DND-41 (cell line): Measurements from ENCODE around the gene CNTN6.

Experiments used
- ATAC-seq: fragments of 200-7000 bp; cut with Tn5 transposase; 3 replicates; pipeline ENCODE4 v1.9.1; 2021; ENCODE audit warnings: low read depth; ENCODE audit not compliant: insufficient read depth
- DNase-seq: peaks from one replicate; pipeline ENCODE4 v3.0.0-alpha.2; 2020
- H2AFZ ChIP-seq: 2 replicates; pipeline ENCODE4 v1.6.0; 2012; ENCODE audit warnings: low read depth, low read length
- H3K27ac ChIP-seq: 2 replicates; pipeline ENCODE4 v1.5.1; 2012; ENCODE audit warnings: low read length, inconsistent platforms
- H3K27me3 ChIP-seq: fragments of 200-600 bp; sonication (generic); 2 replicates; pipeline ENCODE4 v1.6.0; 2012; ENCODE audit warnings: low read length, mild to moderate bottlenecking, inconsistent platforms; ENCODE audit not compliant: insufficient read depth, poor library complexity
- H3K36me3 ChIP-seq: 2 replicates; pipeline ENCODE4 v1.5.1; 2012; ENCODE audit warnings: low read length, inconsistent platforms; ENCODE audit not compliant: insufficient read depth
- H3K4me1 ChIP-seq: 2 replicates; pipeline ENCODE4 v1.5.1; 2012; ENCODE audit warnings: mild to moderate bottlenecking, low read length; ENCODE audit not compliant: insufficient read depth
- H3K4me2 ChIP-seq: 2 replicates; pipeline ENCODE4 v1.6.0; 2012; ENCODE audit warnings: mild to moderate bottlenecking, moderate library complexity, low read length, inconsistent platforms; ENCODE audit not compliant: insufficient read depth
- H3K4me3 ChIP-seq, 2 experiments: fragments of 200-600 bp in 1 of 2; shearing (Covaris generic) in 1 of 2; 2 replicates each; pipeline ENCODE4 v1.5.1; 2012 to 2016; ENCODE audit warnings: inconsistent platforms in 2 of 2, low read length in 2 of 2, mild to moderate bottlenecking in 2 of 2, low read depth in 1 of 2, moderate library complexity in 1 of 2
- H3K79me2 ChIP-seq: 2 replicates; pipeline ENCODE4 v1.6.0; 2012; ENCODE audit warnings: low read length, inconsistent platforms; ENCODE audit not compliant: insufficient read depth
- H3K9ac ChIP-seq: 2 replicates; pipeline ENCODE4 v1.6.0; 2012; ENCODE audit warnings: low read depth, mild to moderate bottlenecking, inconsistent platforms, low read length, moderate library complexity
- H3K9me3 ChIP-seq: 2 replicates; pipeline ENCODE4 v1.5.1; 2012; ENCODE audit warnings: low read length, moderate library complexity, mild to moderate bottlenecking, inconsistent platforms; ENCODE audit not compliant: insufficient read depth, severe bottlenecking
- H4K20me1 ChIP-seq: 2 replicates; pipeline ENCODE4 v1.6.0; 2012; ENCODE audit warnings: low read length; ENCODE audit not compliant: insufficient read depth
- EZH2 ChIP-seq: IDR thresholded peaks from 3 replicates; pipeline ENCODE4 v1.6.1; 2012; ENCODE audit warnings: borderline replicate concordance, low read depth, mild to moderate bottlenecking, moderate library complexity, low read length, inconsistent platforms; ENCODE audit not compliant: severe bottlenecking
- TF ChIP-seq, protein P1 (sequence below): IDR thresholded peaks from 2 replicates; pipeline ENCODE4 v1.5.1; 2012; ENCODE audit warnings: borderline replicate concordance, low read length, moderate library complexity, mild to moderate bottlenecking; ENCODE audit not compliant: poor library complexity, severe bottlenecking; ENCODE audit errors: extremely low read depth

CNTN6 gene

DNA sequence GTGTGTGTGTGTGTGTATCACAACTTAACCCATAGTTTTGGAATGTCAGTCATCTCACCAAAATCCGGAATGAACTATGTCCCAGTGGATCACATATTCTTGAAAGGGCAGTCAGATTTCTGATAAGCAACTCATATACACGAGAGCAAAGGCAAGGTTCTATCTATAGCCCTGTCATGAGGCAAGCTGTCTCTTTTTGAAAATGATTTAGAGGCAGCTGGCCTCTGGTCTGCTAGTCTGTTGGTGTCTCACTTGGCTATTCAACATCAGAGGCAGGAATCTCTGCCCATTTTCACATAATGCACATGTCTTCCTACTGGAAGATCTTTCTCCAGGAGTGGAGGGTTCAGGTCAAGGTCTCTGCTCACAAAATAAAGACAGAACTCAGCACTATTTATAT is 79.8 kb downstream of the CNTN6 start:
- Histone ChIP-seq H3K27ac (no peak overlapping the region), H3K27me3 (no peaks in the 10 kb centered on the region), H3K9me3 (no peaks in the 10 kb centered on the region), H3K4me1 (no peaks in the 10 kb centered on the region), H3K36me3 (no peaks in the 10 kb centered on the region), H4K20me1 (no peaks in the 10 kb centered on the region), H3K4me2 (no peak overlapping the region), H2AFZ (no peak overlapping the region), H3K79me2 (no peaks in the 10 kb centered on the region), H3K9ac (no peak overlapping the region), H3K4me3 (no peak overlapping the region)
- no peak for ATAC-seq
- TF ChIP-seq EZH2, result no peak
- TF ChIP-seq, protein P1, sequence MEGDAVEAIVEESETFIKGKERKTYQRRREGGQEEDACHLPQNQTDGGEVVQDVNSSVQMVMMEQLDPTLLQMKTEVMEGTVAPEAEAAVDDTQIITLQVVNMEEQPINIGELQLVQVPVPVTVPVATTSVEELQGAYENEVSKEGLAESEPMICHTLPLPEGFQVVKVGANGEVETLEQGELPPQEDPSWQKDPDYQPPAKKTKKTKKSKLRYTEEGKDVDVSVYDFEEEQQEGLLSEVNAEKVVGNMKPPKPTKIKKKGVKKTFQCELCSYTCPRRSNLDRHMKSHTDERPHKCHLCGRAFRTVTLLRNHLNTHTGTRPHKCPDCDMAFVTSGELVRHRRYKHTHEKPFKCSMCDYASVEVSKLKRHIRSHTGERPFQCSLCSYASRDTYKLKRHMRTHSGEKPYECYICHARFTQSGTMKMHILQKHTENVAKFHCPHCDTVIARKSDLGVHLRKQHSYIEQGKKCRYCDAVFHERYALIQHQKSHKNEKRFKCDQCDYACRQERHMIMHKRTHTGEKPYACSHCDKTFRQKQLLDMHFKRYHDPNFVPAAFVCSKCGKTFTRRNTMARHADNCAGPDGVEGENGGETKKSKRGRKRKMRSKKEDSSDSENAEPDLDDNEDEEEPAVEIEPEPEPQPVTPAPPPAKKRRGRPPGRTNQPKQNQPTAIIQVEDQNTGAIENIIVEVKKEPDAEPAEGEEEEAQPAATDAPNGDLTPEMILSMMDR, result no peak
- no peak for DNase-seq

DNA sequence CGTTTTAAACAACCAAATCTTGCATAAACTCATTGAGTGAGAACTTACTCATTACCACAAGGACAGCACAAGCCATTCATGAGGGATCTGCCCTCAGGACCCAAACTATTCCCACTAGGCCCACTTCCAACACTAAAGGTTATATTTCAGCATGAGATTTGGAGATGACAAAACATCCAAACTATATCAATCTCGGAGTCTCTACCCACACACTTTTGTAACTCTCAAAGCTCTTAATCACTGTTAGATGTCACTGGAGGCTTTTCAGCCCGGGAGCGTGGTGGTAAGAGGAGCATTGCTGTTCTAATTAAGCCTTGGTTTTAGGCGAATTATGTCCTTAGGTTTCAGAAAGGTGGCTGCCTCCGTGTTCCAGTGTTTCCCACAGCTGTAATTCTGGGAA is 86.3 kb downstream of the CNTN6 start:
- Histone ChIP-seq H3K27me3 (no peaks in the 10 kb centered on the region), H3K9ac (no peak overlapping the region), H3K4me3 (no peak overlapping the region), H3K4me2 (no peak overlapping the region), H3K4me1 (no peaks in the 10 kb centered on the region), H4K20me1 (no peaks in the 10 kb centered on the region), H3K27ac (no peak overlapping the region), H3K36me3 (no peaks in the 10 kb centered on the region), H3K79me2 (no peaks in the 10 kb centered on the region), H2AFZ (no peak overlapping the region), H3K9me3 (no peaks in the 10 kb centered on the region)
- DNase-seq, result no peak
- no peak for TF ChIP-seq EZH2
- ATAC-seq, result no peak

DNA sequence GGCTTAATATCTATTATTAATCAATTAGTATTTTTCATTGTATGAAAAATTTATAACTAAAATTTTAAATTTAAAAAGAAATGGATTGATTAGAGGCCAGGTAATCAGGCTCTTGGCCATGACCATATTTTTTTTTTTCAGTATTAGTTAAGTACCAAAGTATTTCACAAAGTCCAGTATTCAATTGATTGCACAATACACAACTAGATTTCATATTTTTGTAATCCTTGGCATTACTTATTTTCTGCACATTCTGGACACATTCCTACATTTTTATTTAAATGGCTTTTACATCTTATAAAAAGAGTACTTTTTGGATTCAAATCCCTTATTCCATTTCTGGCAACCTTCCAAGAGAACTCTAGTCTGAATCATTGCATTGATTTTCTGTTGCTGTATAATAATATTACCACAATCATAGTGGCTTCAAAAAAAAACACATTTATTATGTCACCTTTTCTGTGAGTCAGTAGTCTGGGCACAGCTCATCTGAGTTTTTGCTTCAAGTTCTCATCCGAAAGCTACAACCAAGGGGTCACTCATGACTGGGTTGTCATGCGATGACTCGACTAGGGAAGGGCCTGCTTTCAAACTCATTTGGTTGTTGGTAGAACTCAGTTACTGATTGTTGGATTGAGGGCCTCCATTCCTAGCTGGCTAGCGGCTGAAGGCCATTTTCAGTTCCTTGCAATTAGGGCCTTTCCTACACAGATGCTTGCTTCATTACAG is 90.7 kb downstream of the CNTN6 start:
- H3K27me3 ChIP-seq, result no peaks in the 10 kb centered on the region
- no peaks in the 10 kb centered on the region for H3K36me3 ChIP-seq
- ATAC-seq, result no peak
- H2AFZ ChIP-seq, result no peak overlapping the region
- H3K4me1 ChIP-seq, result no peaks in the 10 kb centered on the region
- H4K20me1 ChIP-seq, result no peaks in the 10 kb centered on the region
- H3K79me2 ChIP-seq, result no peaks in the 10 kb centered on the region
- H3K9ac ChIP-seq, result no peak overlapping the region
- no peak overlapping the region for H3K27ac ChIP-seq
- no peak overlapping the region for H3K4me3 ChIP-seq
- no peaks in the 10 kb centered on the region for H3K9me3 ChIP-seq
- no peak for DNase-seq
- no peak overlapping the region for H3K4me2 ChIP-seq
- TF ChIP-seq EZH2, result no peak
- TF ChIP-seq, protein P1, result no peak

DNA sequence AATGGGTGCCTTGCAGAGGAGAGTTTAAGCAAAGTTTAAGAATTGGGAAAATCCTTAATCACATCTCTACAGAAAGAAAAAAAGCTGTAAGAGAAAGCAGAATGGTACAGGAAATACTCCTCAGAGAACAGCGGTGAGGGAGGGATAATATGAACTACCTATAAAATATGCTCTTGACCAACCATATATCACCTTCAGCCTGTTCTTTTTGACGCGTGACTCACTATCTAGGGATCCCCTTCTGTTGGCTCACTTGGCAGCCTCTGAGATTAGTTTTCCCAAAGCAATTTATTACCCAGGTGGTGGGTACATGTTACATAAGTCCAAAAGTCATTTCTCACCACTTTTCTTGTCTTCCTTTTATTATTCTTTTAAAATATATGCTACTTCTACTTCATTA is 97.7 kb downstream of the CNTN6 start:
- no peak overlapping the region for H2AFZ ChIP-seq
- H3K4me1 ChIP-seq, result no peaks in the 10 kb centered on the region
- H3K9ac ChIP-seq, result no peak overlapping the region
- no peaks in the 10 kb centered on the region for H3K79me2 ChIP-seq
- no peaks in the 10 kb centered on the region for H3K27me3 ChIP-seq
- H3K4me2 ChIP-seq, result no peak overlapping the region
- no peaks in the 10 kb centered on the region for H3K9me3 ChIP-seq
- H4K20me1 ChIP-seq, result no peaks in the 10 kb centered on the region
- H3K36me3 ChIP-seq, result no peaks in the 10 kb centered on the region
- H3K27ac ChIP-seq, result no peak overlapping the region
- no peak for DNase-seq
- no peak for ATAC-seq
- TF ChIP-seq, protein P1, result no peak
- TF ChIP-seq EZH2, result no peak
- no peak overlapping the region for H3K4me3 ChIP-seq
